Cardiac muscle cell (in vitro differentiated cells and primary cell): ENCODE results near the gene UBE2B. TPM values are rescaled to one million over a fixed set of nuclear protein-coding genes. Genes with fewer than 3 reads are reported as not detected.

ENCODE experiments used
- DNase-seq, 2 donors: peaks; one replicate each; pipeline versions ENCODE4 v3.0.0 to v3.0.0-alpha.2; 2010 to 2017; ENCODE audit warnings: low read depth in 1 of 2, low spot score in 1 of 2
- H3K27ac ChIP-seq: fragments of 200-600 bp; sonication (generic); 2 replicates; pipeline ENCODE4 v1.5.1; 2016
- H3K27me3 ChIP-seq: fragments of 200-600 bp; sonication (generic); 2 replicates; pipeline ENCODE4 v1.6.0; 2016; ENCODE audit warnings: control low read depth
- H3K36me3 ChIP-seq: fragments of 200-600 bp; sonication (generic); 2 replicates; pipeline ENCODE4 v1.5.1; 2016; ENCODE audit warnings: control low read depth
- H3K4me1 ChIP-seq: fragments of 200-600 bp; sonication (generic); 2 replicates; pipeline ENCODE4 v1.8.1; 2017; ENCODE audit warnings: low read depth, mild to moderate bottlenecking, mixed run types
- H3K4me3 ChIP-seq: fragments of 200-600 bp; sonication (generic); 2 replicates; pipeline ENCODE4 v1.5.1; 2016; ENCODE audit warnings: mild to moderate bottlenecking
- H3K9me3 ChIP-seq: fragments of 200-600 bp; sonication (generic); 2 replicates; pipeline ENCODE4 v1.5.1; 2017; ENCODE audit warnings: low read depth, mild to moderate bottlenecking, control low read depth
- CTCF ChIP-seq: IDR thresholded peaks from 2 replicates; pipeline ENCODE4 v1.5.1; 2012; ENCODE audit warnings: low read depth, mild to moderate bottlenecking, low read length
- polyA plus RNA-seq: library from polyadenylated mRNA; unstranded; fragments of >200 nt; fragmentation: Nextera tagmentation; extraction: Ambion mirVana; gene quantifications from 2 replicates; pipeline ENCODE4 v1.2.1, GENCODE V29; 2016
- total RNA-seq: library from RNA; depleted of rRNA; stranded (reverse); fragments of >200 nt; gene quantifications from 2 replicates; pipeline ENCODE4 v1.2.3, GENCODE V29; 2016

The UBE2B gene
- total and polyA plus RNA-seq, 2 experiments from 2014 or later = 17.8 to 164 TPM

GRCh38 chr5:134406390-134406789, 35.0 kb downstream of the UBE2B start:
- no peak overlapping the region for H3K4me3 ChIP-seq
- no peak overlapping the region for H3K27ac ChIP-seq
- peaks cover 4% of the 10 kb centered on the region for H3K4me1 ChIP-seq
- no peak for TF ChIP-seq CTCF
- peaks cover 6% of the 10 kb centered on the region for H3K36me3 ChIP-seq
- DNase-seq = no peak
- no peaks in the 10 kb centered on the region for H3K9me3 ChIP-seq
- no peaks in the 10 kb centered on the region for H3K27me3 ChIP-seq

GRCh38 chr5:134409321-134409720, 38.0 kb downstream of the UBE2B start:
- Histone ChIP-seq H3K4me3 (no peak overlapping the region), H3K36me3 (no peaks in the 10 kb centered on the region), H3K4me1 (peaks cover 9% of the 10 kb centered on the region), H3K27ac (no peak overlapping the region), H3K9me3 (no peaks in the 10 kb centered on the region), H3K27me3 (no peaks in the 10 kb centered on the region)
- no peak for DNase-seq
- TF ChIP-seq CTCF = no peak

- H3K27ac ChIP-seq = no peak overlapping the region
- H3K4me1 ChIP-seq = peaks cover 9% of the 10 kb centered on the region
- no peaks in the 10 kb centered on the region for H3K36me3 ChIP-seq
- H3K27me3 ChIP-seq = no peaks in the 10 kb centered on the region
- no peaks in the 10 kb centered on the region for H3K9me3 ChIP-seq
- peak overlapping the region; percentile 74 for H3K4me3 ChIP-seq
- DNase-seq = no peak
- no peak for TF ChIP-seq CTCF
Observed at GRCh38 chr5:134410822-134411221, 39.5 kb downstream of the UBE2B start.

DNA sequence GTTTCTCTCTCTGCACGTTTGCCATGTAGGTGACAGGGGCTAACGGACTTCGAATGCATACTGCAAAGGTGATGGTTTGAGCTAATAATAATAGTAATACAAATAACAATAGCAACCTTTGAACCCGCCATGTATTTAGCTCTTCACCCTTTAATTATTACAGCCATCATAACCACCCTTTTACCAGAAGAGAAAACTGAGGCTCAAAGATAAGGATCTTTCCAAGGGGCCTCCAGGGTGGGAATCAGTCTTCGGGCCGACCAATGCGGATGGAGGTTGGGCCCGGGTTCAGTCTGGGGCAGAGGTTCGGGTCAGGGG, 39.8 kb downstream of the UBE2B start:
- Histone ChIP-seq H3K9me3 (no peaks in the 10 kb centered on the region), H3K27me3 (no peaks in the 10 kb centered on the region), H3K27ac (peak overlapping the region; percentile 49), H3K36me3 (no peaks in the 10 kb centered on the region), H3K4me3 (peak overlapping the region; percentile 74), H3K4me1 (peaks cover 9% of the 10 kb centered on the region)
- no peak for DNase-seq
- TF ChIP-seq CTCF = no peak

DNA sequence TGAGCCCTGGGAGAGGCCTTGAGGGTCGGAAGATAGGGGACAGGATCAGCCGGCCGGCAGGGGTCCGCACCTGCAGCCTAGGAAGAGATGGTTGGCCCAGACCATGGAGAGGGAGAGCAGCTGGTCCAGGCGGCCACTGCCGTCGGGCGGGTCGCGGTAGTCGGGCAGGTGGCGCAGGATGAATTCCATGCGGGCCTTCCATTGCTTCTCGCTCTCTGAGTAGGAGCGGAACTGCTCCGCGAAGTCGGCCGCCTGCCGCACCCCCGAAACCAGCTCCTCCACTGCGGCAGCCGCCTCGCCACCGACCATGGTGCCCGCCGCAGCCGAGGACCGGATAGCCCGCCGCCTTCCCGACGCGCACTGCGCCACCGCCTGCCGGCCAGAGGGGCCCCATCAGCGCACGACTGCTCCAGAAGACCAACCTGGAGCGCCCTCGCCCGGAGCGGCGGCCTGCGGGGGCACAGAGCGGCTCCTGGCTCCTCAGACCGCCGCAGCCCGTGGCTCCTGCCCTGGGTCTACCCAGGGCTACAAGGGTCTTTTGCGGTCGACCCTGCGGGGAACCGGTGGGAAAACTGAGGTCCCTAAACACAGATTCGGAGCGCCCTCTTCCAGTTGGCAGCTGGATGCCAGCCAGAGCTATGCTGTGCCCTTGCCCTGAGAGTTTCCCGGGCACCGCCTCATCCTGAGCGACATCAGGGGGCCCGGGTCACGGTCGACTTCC, 40.3 kb downstream of the UBE2B start, which contains the start of gene CDKN2AIPNL:
TSS of gene CDKN2AIPNL (minus strand) at position 336 of the 721 bp plus-strand sequence. CDS start at position 309, 27 bp downstream.
- H3K36me3 ChIP-seq = no peaks in the 10 kb centered on the region
- peaks cover 9% of the 10 kb centered on the region for H3K4me1 ChIP-seq
- DNase-seq = peak; percentile 91 to 93
- no peaks in the 10 kb centered on the region for H3K27me3 ChIP-seq
- peak within 1 kb of the TSS; percentile 49 for H3K27ac ChIP-seq
- H3K9me3 ChIP-seq = no peaks in the 10 kb centered on the region
- peak; percentile 70 for TF ChIP-seq CTCF
- peak within 1 kb of the TSS; percentile 74 for H3K4me3 ChIP-seq
